ENCODE measurements around the gene NAGK.
"Not testable (repeated sequence)": the region's sequence is repeated elsewhere in the genome, so short reads cannot be mapped to it uniquely, and the experiment has no call there.

Gene NAGK

GRCh38 chr2:71068218-71069035 lies at the start of gene NAGK:
Gene NAGK, plus strand, starts transcription at chr2:71068648. Its CDS starts 36 bp downstream, at chr2:71068684.
- in situ Hi-C loops (cut with MboI; ENCODE audit: low sequenced_read_pairs), result no loop called here

- in situ Hi-C loops (cut with MboI; ENCODE audit: low sequenced_read_pairs), result not testable (repeated sequence)
These were observed 48.5 kb upstream of the NAGK start for GRCh38 chr2:71019989-71020388.

- in situ Hi-C loops (cut with MboI; ENCODE audit: low sequenced_read_pairs), result not testable (repeated sequence)
These were observed 47.1 kb upstream of the NAGK start for GRCh38 chr2:71021394-71021793.

- in situ Hi-C loops (cut with MboI; ENCODE audit: low sequenced_read_pairs), result not testable (repeated sequence)
These were observed 44.8 kb upstream of the NAGK start for GRCh38 chr2:71023553-71024243.

GRCh38 chr2:71036296-71036695 lies 32.2 kb upstream of the NAGK start:
- in situ Hi-C loops (cut with MboI; ENCODE audit: low sequenced_read_pairs), result not testable (repeated sequence)

GRCh38 chr2:71042287-71042686 lies 26.2 kb upstream of the NAGK start:
- in situ Hi-C loops (cut with MboI; ENCODE audit: low sequenced_read_pairs), result no loop called here

GRCh38 chr2:71043531-71044407 lies 24.7 kb upstream of the NAGK start:
- in situ Hi-C loops (cut with MboI; ENCODE audit: low sequenced_read_pairs), result no loop called here

- in situ Hi-C loops (cut with MboI; ENCODE audit: low sequenced_read_pairs), result no loop called here
These were observed 23.3 kb upstream of the NAGK start for GRCh38 chr2:71045151-71045550.

- in situ Hi-C loops (cut with MboI; ENCODE audit: low sequenced_read_pairs), result no loop called here
These were observed 22.4 kb upstream of the NAGK start for GRCh38 chr2:71045865-71046548.

GRCh38 chr2:71048096-71048495 lies 20.4 kb upstream of the NAGK start:
- in situ Hi-C loops (cut with MboI; ENCODE audit: low sequenced_read_pairs), result no loop called here

- in situ Hi-C loops (cut with MboI; ENCODE audit: low sequenced_read_pairs), result not testable (repeated sequence)
These were observed 18.6 kb upstream of the NAGK start for GRCh38 chr2:71049704-71050360.

- in situ Hi-C loops (cut with MboI; ENCODE audit: low sequenced_read_pairs), result not testable (repeated sequence)
These were observed 13.2 kb upstream of the NAGK start for GRCh38 chr2:71055206-71055740.

GRCh38 chr2:71060211-71060610 lies 8.2 kb upstream of the NAGK start:
- in situ Hi-C loops (cut with MboI; ENCODE audit: low sequenced_read_pairs), result no loop called here

- in situ Hi-C loops (cut with MboI; ENCODE audit: low sequenced_read_pairs), result no loop called here
These were observed 7.6 kb upstream of the NAGK start for GRCh38 chr2:71060871-71061270.

GRCh38 chr2:71063216-71063615 lies 5.2 kb upstream of the NAGK start:
- in situ Hi-C loops (cut with MboI; ENCODE audit: low sequenced_read_pairs), result no loop called here

- in situ Hi-C loops (cut with MboI; ENCODE audit: low sequenced_read_pairs), result no loop called here
These were observed 4.3 kb upstream of the NAGK start for GRCh38 chr2:71064110-71064611.

GRCh38 chr2:71064754-71065621 lies 3.5 kb upstream of the NAGK start:
- in situ Hi-C loops (cut with MboI; ENCODE audit: low sequenced_read_pairs), result no loop called here

GRCh38 chr2:71066856-71067255 lies 1.6 kb upstream of the NAGK start:
- in situ Hi-C loops (cut with MboI; ENCODE audit: low sequenced_read_pairs), result no loop called here

All from HL-60/S4 treated with phorbol 12-myristate 13-acetate at 8.2 ng/mL for 4 days and 3 days (cell line).